Sigmoid colon (tissue), 4 donors: ENCODE measurements around the gene PLEKHM1.
A peak's percentile ranks its signal among the peaks of the same experiment; 100 is the strongest.

Experiments
- EP300 ChIP-seq, 4 donors: sonication (generic); formaldehyde crosslinking; IDR thresholded peaks; one replicate each; pipeline ENCODE4 v1.6.1; 2017; ENCODE audit warnings: antibody characterized with exemption in 4 of 4
- POLR2A ChIP-seq, 2 donors: fragments of 450-650 bp; IDR thresholded peaks; one replicate each; pipeline ENCODE4 v1.6.1; 2016; ENCODE audit warnings: antibody characterized with exemption in 2 of 2, mild to moderate bottlenecking in 2 of 2, moderate library complexity in 2 of 2
- POLR2AphosphoS5 ChIP-seq, 4 donors: sonication (generic); formaldehyde crosslinking; IDR thresholded peaks; one replicate each; pipeline ENCODE4 v1.6.1; 2017; ENCODE audit warnings: antibody characterized with exemption in 4 of 4
- TF ChIP-seq, protein P1 (sequence below), 4 experiments: fragments of 450-650 bp in 3 of 4; fragments of 200-600 bp in 1 of 4; IDR thresholded peaks; one replicate each; pipeline ENCODE4 v1.5.1; 2016 to 2019; ENCODE audit warnings: antibody characterized with exemption in 4 of 4, mild to moderate bottlenecking in 3 of 4, moderate library complexity in 2 of 4

DNA sequence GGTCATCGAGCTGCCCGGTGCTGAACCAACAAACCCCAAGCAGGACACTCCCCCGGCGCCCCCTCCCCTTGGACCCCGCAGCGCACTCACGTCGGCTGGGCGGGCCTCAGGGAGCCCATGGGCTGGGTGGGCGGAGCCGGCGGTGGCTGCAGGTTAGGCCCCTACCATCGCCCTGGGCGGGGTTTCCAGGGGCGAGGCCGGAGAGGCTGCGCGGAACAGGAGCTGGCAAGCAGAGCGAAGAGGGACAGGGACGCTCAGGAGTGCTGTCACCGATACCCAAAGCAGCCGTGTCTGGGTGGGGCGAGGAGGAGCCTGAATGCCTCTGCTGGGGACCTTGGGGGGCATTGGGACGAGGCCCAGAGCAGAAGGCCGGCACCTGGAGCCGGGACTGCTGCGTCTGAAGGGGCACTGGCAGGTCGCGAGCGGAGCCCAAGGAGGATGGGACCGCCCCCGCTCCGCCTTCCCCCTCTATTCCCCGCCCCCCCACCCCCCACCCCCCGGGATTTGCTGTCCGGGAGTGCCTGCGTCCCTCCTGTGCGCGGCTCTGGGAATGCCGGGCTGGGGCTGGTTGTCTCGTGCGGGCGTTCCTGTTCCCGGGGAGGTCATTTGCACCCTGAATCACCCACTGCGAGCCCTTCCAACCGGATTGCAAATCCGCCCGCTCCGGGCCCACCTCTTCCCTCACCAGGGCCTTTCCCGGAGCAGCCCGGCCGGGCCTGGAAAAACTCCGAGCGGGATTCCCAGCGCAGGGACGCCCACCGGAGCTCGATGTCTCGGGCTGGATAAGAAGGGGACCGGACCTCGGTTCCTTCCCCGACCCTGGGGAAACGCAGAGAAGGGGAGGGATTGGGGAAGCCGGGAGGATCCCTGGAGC, 58.8 kb downstream of the PLEKHM1 start:
- TF ChIP-seq, protein P1, sequence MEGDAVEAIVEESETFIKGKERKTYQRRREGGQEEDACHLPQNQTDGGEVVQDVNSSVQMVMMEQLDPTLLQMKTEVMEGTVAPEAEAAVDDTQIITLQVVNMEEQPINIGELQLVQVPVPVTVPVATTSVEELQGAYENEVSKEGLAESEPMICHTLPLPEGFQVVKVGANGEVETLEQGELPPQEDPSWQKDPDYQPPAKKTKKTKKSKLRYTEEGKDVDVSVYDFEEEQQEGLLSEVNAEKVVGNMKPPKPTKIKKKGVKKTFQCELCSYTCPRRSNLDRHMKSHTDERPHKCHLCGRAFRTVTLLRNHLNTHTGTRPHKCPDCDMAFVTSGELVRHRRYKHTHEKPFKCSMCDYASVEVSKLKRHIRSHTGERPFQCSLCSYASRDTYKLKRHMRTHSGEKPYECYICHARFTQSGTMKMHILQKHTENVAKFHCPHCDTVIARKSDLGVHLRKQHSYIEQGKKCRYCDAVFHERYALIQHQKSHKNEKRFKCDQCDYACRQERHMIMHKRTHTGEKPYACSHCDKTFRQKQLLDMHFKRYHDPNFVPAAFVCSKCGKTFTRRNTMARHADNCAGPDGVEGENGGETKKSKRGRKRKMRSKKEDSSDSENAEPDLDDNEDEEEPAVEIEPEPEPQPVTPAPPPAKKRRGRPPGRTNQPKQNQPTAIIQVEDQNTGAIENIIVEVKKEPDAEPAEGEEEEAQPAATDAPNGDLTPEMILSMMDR (IDR thresholded peaks at IDR 0.05), result no peak
- TF ChIP-seq POLR2A (IDR thresholded peaks at IDR 0.05) (peak in 1 of 2 donors; percentile 49), POLR2AphosphoS5 (IDR thresholded peaks at IDR 0.05) (peak in 1 of 4 donors; percentile 21), EP300 (IDR thresholded peaks at IDR 0.05) (no peak)
